Suprapubic skin (tissue), 4 donors: ENCODE data around the gene SFRP5.

ENCODE experiments used
- EP300 ChIP-seq: sonication (generic); formaldehyde crosslinking; IDR thresholded peaks from one replicate; pipeline ENCODE4 v1.6.1; 2017; ENCODE audit warnings: antibody characterized with exemption
- POLR2A ChIP-seq, 2 donors: fragments of 450-650 bp; IDR thresholded peaks; one replicate each; pipeline ENCODE4 v1.6.1; 2017; ENCODE audit warnings: antibody characterized with exemption in 2 of 2, mild to moderate bottlenecking in 2 of 2, moderate library complexity in 2 of 2
- POLR2AphosphoS5 ChIP-seq, 3 donors: sonication (generic); formaldehyde crosslinking; IDR thresholded peaks; one replicate each; pipeline ENCODE4 v1.6.1; 2017; ENCODE audit warnings: antibody characterized with exemption in 3 of 3
- TF ChIP-seq, protein P1 (sequence below), 2 donors: fragments of 200-600 bp in 1 of 2; fragments of 450-650 bp in 1 of 2; sonication (generic) in 1 of 2; IDR thresholded peaks; one replicate each; pipeline ENCODE4 v1.5.1; 2016 to 2019; ENCODE audit warnings: antibody characterized with exemption in 2 of 2, mild to moderate bottlenecking in 1 of 2, moderate library complexity in 1 of 2

DNA sequence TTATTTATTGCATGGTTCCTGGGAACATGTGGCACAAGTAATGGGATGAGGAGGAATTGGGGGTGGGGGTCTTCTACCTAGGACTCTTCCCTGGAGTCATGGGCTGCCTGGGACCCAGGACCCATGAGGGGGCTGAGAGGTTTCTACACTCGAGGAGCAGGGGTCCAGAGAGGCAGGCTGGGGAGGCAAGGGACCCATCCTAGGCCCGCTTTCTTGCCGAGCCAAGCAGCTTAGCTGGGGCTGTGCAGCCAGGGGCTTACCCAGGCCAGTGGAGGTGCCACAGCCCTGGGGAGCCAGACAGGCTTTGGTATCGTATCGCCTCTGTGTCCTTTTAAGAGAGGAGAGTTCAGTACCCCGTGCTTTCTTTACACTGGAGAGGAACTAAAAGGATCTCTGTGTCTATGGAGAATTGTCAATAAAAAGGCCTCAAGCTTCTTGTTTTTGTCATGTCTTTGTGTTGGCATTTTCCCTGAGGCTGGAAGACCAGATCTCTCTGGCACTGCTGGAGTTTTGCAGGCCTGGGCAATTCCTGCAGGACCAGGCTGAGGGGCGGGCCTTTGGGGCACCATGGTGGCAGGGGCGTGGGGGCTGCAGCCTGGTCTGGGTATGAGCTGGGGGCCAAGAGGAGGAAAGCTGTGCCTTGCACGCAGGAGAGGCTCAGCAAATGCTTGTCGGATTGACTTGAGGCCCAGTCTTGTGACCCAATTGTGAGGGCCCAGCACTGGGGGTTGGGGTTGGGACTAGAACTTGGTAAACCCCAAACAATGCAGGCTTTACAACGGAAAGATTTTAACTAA is 11.1 kb downstream of the SFRP5 start:
- TF ChIP-seq POLR2A (IDR thresholded peaks at IDR 0.05) (no peak), POLR2AphosphoS5 (IDR thresholded peaks at IDR 0.05) (no peak), EP300 (no peak)
- TF ChIP-seq, protein P1, sequence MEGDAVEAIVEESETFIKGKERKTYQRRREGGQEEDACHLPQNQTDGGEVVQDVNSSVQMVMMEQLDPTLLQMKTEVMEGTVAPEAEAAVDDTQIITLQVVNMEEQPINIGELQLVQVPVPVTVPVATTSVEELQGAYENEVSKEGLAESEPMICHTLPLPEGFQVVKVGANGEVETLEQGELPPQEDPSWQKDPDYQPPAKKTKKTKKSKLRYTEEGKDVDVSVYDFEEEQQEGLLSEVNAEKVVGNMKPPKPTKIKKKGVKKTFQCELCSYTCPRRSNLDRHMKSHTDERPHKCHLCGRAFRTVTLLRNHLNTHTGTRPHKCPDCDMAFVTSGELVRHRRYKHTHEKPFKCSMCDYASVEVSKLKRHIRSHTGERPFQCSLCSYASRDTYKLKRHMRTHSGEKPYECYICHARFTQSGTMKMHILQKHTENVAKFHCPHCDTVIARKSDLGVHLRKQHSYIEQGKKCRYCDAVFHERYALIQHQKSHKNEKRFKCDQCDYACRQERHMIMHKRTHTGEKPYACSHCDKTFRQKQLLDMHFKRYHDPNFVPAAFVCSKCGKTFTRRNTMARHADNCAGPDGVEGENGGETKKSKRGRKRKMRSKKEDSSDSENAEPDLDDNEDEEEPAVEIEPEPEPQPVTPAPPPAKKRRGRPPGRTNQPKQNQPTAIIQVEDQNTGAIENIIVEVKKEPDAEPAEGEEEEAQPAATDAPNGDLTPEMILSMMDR (IDR thresholded peaks at IDR 0.05): no peak
